Measurements from ENCODE around the gene MAP1LC3B. TPM values are rescaled to one million over a fixed set of nuclear protein-coding genes. Genes with fewer than 3 reads are reported as not detected.

MAP1LC3B gene
- total RNA-seq, 1 donor from 2014 or later, result 39.1 TPM

GRCh38 chr16:87348616-87349157, 43.4 kb upstream of the MAP1LC3B start:
- Histone ChIP-seq H3F3A (ENCODE audit: low read depth) (peaks cover 11% of the 10 kb centered on the region), H3K79me2 (ENCODE audit: low read depth) (no peaks in the 10 kb centered on the region), H3K9ac (no peak overlapping the region), H3K36me3 (no peaks in the 10 kb centered on the region), H3K27me3 (no peaks in the 10 kb centered on the region), H3K4me2 (no peak overlapping the region), H3K4me1 (peaks cover 26% of the 10 kb centered on the region), H4K20me1 (ENCODE audit: low read depth) (peaks cover 11% of the 10 kb centered on the region), H3K4me3 (no peak overlapping the region), H3K27ac (no peak overlapping the region), H3K9me3 (ENCODE audit: low read depth) (no peaks in the 10 kb centered on the region), H2AFZ (replicated peaks) (no peak overlapping the region)
- Mint-ChIP-seq H3K27me3 (ENCODE audit: insufficient read depth, low read depth) (peaks cover 4% of the 10 kb centered on the region), H3K9me3 (no peaks in the 10 kb centered on the region), H3K4me1 (peaks cover 49% of the 10 kb centered on the region), H3K36me3 (peaks cover 2% of the 10 kb centered on the region), H3K27ac (no peak overlapping the region), H3K4me3 (no peak overlapping the region)
- TF ChIP-seq CTCF (IDR thresholded peaks at IDR 0.05) (no peak), EZH2 (IDR thresholded peaks at IDR 0.05) (no peak), EZH2phosphoT487 (IDR thresholded peaks at IDR 0.05) (no peak)
- DNase-seq (ENCODE audit: low spot score), result no peak

GRCh38 chr16:87350031-87350430, 42.1 kb upstream of the MAP1LC3B start:
- Histone ChIP-seq H3K9me3 (ENCODE audit: low read depth) (no peaks in the 10 kb centered on the region), H3K4me3 (no peak overlapping the region), H3F3A (ENCODE audit: low read depth) (peaks cover 11% of the 10 kb centered on the region), H2AFZ (replicated peaks) (no peak overlapping the region), H3K27ac (no peak overlapping the region), H4K20me1 (ENCODE audit: low read depth) (peaks cover 7% of the 10 kb centered on the region), H3K79me2 (ENCODE audit: low read depth) (no peaks in the 10 kb centered on the region), H3K4me1 (peaks cover 16% of the 10 kb centered on the region), H3K9ac (no peak overlapping the region), H3K36me3 (no peaks in the 10 kb centered on the region), H3K4me2 (no peak overlapping the region), H3K27me3 (no peaks in the 10 kb centered on the region)
- Mint-ChIP-seq H3K27ac (peak overlapping the region; percentile 44), H3K4me1 (peaks cover 42% of the 10 kb centered on the region), H3K9me3 (no peaks in the 10 kb centered on the region), H3K36me3 (peaks cover 2% of the 10 kb centered on the region), H3K27me3 (ENCODE audit: insufficient read depth, low read depth) (no peaks in the 10 kb centered on the region), H3K4me3 (no peak overlapping the region)
- DNase-seq (ENCODE audit: low spot score), result no peak
- TF ChIP-seq EZH2phosphoT487 (IDR thresholded peaks at IDR 0.05), result no peak
- no peak for TF ChIP-seq EZH2 (IDR thresholded peaks at IDR 0.05)
- TF ChIP-seq CTCF (IDR thresholded peaks at IDR 0.05), result no peak

DNA sequence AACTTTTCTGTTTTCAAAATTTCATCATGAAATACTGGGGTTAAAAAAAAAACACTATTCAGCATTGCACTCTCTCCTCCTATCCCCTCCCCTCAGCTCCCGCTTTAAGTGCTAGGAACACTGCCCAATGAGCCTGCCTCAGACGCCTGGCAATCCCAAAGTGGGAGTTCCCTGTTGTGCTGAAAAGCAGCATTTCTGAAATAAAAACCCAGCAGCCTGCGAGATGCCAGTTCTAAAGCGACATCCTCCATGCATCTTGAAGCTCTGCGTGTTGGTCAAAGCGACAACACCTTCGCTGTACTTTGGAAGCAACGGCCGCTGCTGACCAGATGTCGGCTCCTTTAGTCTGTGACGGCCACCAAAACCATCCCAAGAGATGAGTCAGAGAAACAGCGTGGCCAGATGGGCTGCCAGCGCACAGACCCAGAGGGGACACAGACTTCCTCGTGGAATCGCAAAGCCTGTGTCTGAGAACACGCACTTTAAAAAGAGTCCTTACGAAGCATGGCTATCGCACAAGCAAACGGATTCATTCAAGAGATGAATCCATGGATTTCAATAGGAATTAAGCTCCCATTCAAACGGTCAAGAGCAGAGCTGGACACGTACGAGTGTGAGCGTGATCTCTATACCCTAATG, 41.3 kb upstream of the MAP1LC3B start:
- peaks cover 7% of the 10 kb centered on the region for H4K20me1 ChIP-seq (ENCODE audit: low read depth)
- H2AFZ ChIP-seq (replicated peaks), result no peak overlapping the region
- no peak overlapping the region for H3K27ac ChIP-seq
- no peak overlapping the region for H3K4me3 Mint-ChIP-seq
- H3K36me3 Mint-ChIP-seq, result peaks cover 2% of the 10 kb centered on the region
- no peaks in the 10 kb centered on the region for H3K9me3 Mint-ChIP-seq
- H3K4me1 ChIP-seq, result peaks cover 8% of the 10 kb centered on the region
- no peak overlapping the region for H3K4me2 ChIP-seq
- peaks cover 6% of the 10 kb centered on the region for H3F3A ChIP-seq (ENCODE audit: low read depth)
- no peaks in the 10 kb centered on the region for H3K27me3 ChIP-seq
- no peak overlapping the region for H3K27ac Mint-ChIP-seq
- no peaks in the 10 kb centered on the region for H3K79me2 ChIP-seq (ENCODE audit: low read depth)
- no peak for TF ChIP-seq CTCF (IDR thresholded peaks at IDR 0.05)
- TF ChIP-seq EZH2 (IDR thresholded peaks at IDR 0.05), result no peak
- no peak for TF ChIP-seq EZH2phosphoT487 (IDR thresholded peaks at IDR 0.05)
- no peak overlapping the region for H3K9ac ChIP-seq
- no peaks in the 10 kb centered on the region for H3K9me3 ChIP-seq (ENCODE audit: low read depth)
- H3K4me1 Mint-ChIP-seq, result peaks cover 42% of the 10 kb centered on the region
- H3K4me3 ChIP-seq, result no peak overlapping the region
- H3K27me3 Mint-ChIP-seq (ENCODE audit: insufficient read depth, low read depth), result no peaks in the 10 kb centered on the region
- H3K36me3 ChIP-seq, result no peaks in the 10 kb centered on the region
- no peak for DNase-seq (ENCODE audit: low spot score)
